ENCODE measurements around the gene WDR6. TPM values are rescaled to one million over a fixed set of nuclear protein-coding genes. Genes with fewer than 3 reads are reported as not detected.
A peak's percentile ranks its signal among the peaks of the same experiment; 100 is the strongest.

The WDR6 gene
- total RNA-seq, 2 experiments from 2014 or later = 135 to 148 TPM

DNA sequence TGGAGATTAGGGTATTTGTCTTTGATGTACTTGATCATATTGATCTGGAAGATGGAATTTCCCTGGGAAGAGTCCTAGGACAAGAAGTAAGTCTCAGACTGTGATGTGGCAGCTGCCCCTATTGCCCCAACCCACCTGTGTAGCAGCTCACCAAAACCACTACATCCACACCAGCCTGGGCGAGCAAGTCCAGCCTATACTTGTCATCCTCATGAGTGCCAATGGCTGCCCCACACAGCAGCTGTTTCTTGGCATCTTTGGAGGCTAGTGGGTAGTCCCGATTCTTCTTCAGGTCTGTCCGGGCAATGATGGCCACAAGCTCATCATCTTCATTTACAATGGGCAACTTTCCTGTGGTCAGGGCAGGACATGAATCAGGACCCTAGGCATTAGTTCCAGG is 19.3 kb downstream of the WDR6 start:
- H3K4me1 Mint-ChIP-seq = peaks cover 65% of the 10 kb centered on the region
- H3K27ac Mint-ChIP-seq = peak overlapping the region; percentile 26
- no peak overlapping the region for H3K4me3 Mint-ChIP-seq
- no peak for DNase-seq
- CTCF ChIA-PET = interaction anchor here (0.9 to 1.3 kb wide), 2 partner anchors 9 to 20 kb away, joined by 3 read pairs; partner anchors contain the start of gene WDR6
- H3K9me3 Mint-ChIP-seq = no peaks in the 10 kb centered on the region
- H3K27me3 Mint-ChIP-seq = no peaks in the 10 kb centered on the region
- peaks cover 69% of the 10 kb centered on the region for H3K36me3 Mint-ChIP-seq (ENCODE audit: low read depth)
- POLR2A ChIA-PET = interaction anchor here (0.7 to 15.9 kb wide), 3 partner anchors 9 to 38 kb away, joined by 4 to 309 read pairs (median 190); partner anchors contain the start of genes DALRD3, P4HTM and WDR6

- no peaks in the 10 kb centered on the region for H3K9me3 Mint-ChIP-seq
- H3K4me1 Mint-ChIP-seq = peaks cover 62% of the 10 kb centered on the region
- DNase-seq = no peak
- peaks cover 79% of the 10 kb centered on the region for H3K36me3 Mint-ChIP-seq (ENCODE audit: low read depth)
- no peaks in the 10 kb centered on the region for H3K27me3 Mint-ChIP-seq
- peak overlapping the region; percentile 84 for H3K4me3 Mint-ChIP-seq
- H3K27ac Mint-ChIP-seq = peak overlapping the region; percentile 86
- CTCF ChIA-PET = interaction anchor here (2.2 kb wide), 1 partner anchor 40 kb away, joined by 12 read pairs; no protein-coding TSS in a partner anchor
- POLR2A ChIA-PET = interaction anchor here (2.3 to 12.4 kb wide), 4 partner anchors 9 to 66 kb away, joined by 35 to 309 read pairs (median 45); partner anchors contain the start of genes DALRD3, QRICH1 and WDR6
Measured at GRCh38 chr3:49027634-49028033, 20.4 kb downstream of the WDR6 start.

GRCh38 chr3:49028298-49028672 is 21.1 kb downstream of the WDR6 start:
- no peaks in the 10 kb centered on the region for H3K9me3 Mint-ChIP-seq
- DNase-seq = no peak
- H3K4me3 Mint-ChIP-seq = peak overlapping the region; percentile 84
- H3K27ac Mint-ChIP-seq = peak overlapping the region; percentile 86
- H3K36me3 Mint-ChIP-seq (ENCODE audit: low read depth) = peaks cover 80% of the 10 kb centered on the region
- ChIA-PET CTCF (interaction anchor here (0.9 to 2.2 kb wide), 3 partner anchors 15 to 40 kb away, joined by 3 to 13 read pairs (median 12); partner anchors contain the start of gene WDR6), POLR2A (interaction anchor here (1.2 to 3.0 kb wide), 6 partner anchors 9 to 65 kb away, joined by 3 to 55 read pairs (median 22); partner anchors contain the start of genes DALRD3, QRICH1 and WDR6)
- H3K4me1 Mint-ChIP-seq = peaks cover 56% of the 10 kb centered on the region
- no peaks in the 10 kb centered on the region for H3K27me3 Mint-ChIP-seq

GRCh38 chr3:49028673-49029562 is 21.7 kb downstream of the WDR6 start, which contains the start of gene IMPDH2:
Gene IMPDH2 (minus strand): TSS chr3:49029398. CDS start chr3:49029350, 48 bp downstream.
- POLR2A ChIA-PET = interaction anchor here (0.6 to 3.0 kb wide), 19 partner anchors 10 to 384 kb away, joined by 3 to 55 read pairs (median 4); partner anchors contain the start of genes ARIH2, DALRD3, QRICH1 and USP19
- Mint-ChIP-seq H3K9me3 (no peaks in the 10 kb centered on the region), H3K4me3 (peak within 1 kb of the TSS; percentile 84), H3K27ac (peak within 1 kb of the TSS; percentile 86), H3K4me1 (peaks cover 50% of the 10 kb centered on the region), H3K36me3 (ENCODE audit: low read depth) (peaks cover 77% of the 10 kb centered on the region), H3K27me3 (no peaks in the 10 kb centered on the region)
- CTCF ChIA-PET = interaction anchor here (0.6 to 2.2 kb wide), 13 partner anchors 9 to 311 kb away, joined by 3 to 13 read pairs (median 4); partner anchors contain the start of genes DALRD3, P4HTM, QRICH1 and USP4
- peak; percentile 94 for DNase-seq

DNA sequence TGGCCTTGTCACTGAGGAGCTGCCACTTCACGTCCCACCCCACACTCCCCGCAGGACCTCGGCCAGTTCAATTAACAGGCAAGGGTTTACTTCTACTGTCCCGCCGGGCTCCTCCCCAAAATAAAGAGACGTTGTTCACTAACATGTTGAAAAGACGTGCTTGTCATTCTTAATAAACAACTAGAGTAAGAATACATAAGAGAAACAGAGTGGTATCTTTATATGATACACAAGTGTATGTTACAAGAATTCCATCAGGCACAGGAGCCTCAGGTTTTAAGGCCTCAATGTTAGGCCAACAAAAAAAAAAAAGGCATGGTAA is 22.3 kb downstream of the WDR6 start:
- Mint-ChIP-seq H3K4me1 (peaks cover 44% of the 10 kb centered on the region), H3K27me3 (no peaks in the 10 kb centered on the region), H3K27ac (peak overlapping the region; percentile 86), H3K4me3 (peak overlapping the region; percentile 84), H3K9me3 (no peaks in the 10 kb centered on the region), H3K36me3 (ENCODE audit: low read depth) (peaks cover 72% of the 10 kb centered on the region)
- DNase-seq = no peak
- CTCF ChIA-PET = interaction anchor here (0.6 to 2.2 kb wide), 11 partner anchors 10 to 311 kb away, joined by 3 to 13 read pairs (median 5); partner anchors contain the start of genes DALRD3, P4HTM, QRICH1 and USP4
- POLR2A ChIA-PET = interaction anchor here (0.6 to 3.0 kb wide), 18 partner anchors 11 to 384 kb away, joined by 3 to 55 read pairs (median 4); partner anchors contain the start of genes ARIH2, DALRD3, QRICH1 and USP19

- no peak for DNase-seq
- Mint-ChIP-seq H3K9me3 (no peaks in the 10 kb centered on the region), H3K4me3 (no peak overlapping the region), H3K27me3 (no peaks in the 10 kb centered on the region), H3K36me3 (ENCODE audit: low read depth) (peaks cover 70% of the 10 kb centered on the region), H3K27ac (peak overlapping the region; percentile 31), H3K4me1 (peaks cover 38% of the 10 kb centered on the region)
- CTCF ChIA-PET = no interaction called here
- POLR2A ChIA-PET = interaction anchor here (2.3 to 2.8 kb wide), 2 partner anchors 9 to 23 kb away, joined by 10 to 25 read pairs; partner anchors contain the start of genes NDUFAF3 and WDR6
Measured at GRCh38 chr3:49030321-49030720, 23.1 kb downstream of the WDR6 start.

GRCh38 chr3:49032646-49033304 is 25.6 kb downstream of the WDR6 start:
- H3K9me3 Mint-ChIP-seq = no peaks in the 10 kb centered on the region
- no peak overlapping the region for H3K27ac Mint-ChIP-seq
- ChIA-PET CTCF (interaction anchor here (0.6 to 1.4 kb wide), 3 partner anchors 11 to 396 kb away, joined by 3 to 8 read pairs (median 4); partner anchors contain the start of gene NDUFAF3), POLR2A (interaction anchor here (1.0 to 2.8 kb wide), 2 partner anchors 11 to 12 kb away, joined by 3 to 25 read pairs; partner anchors contain the start of gene NDUFAF3)
- H3K27me3 Mint-ChIP-seq = no peaks in the 10 kb centered on the region
- peaks cover 17% of the 10 kb centered on the region for H3K4me1 Mint-ChIP-seq
- no peak overlapping the region for H3K4me3 Mint-ChIP-seq
- peaks cover 56% of the 10 kb centered on the region for H3K36me3 Mint-ChIP-seq (ENCODE audit: low read depth)
- DNase-seq = no peak

DNA sequence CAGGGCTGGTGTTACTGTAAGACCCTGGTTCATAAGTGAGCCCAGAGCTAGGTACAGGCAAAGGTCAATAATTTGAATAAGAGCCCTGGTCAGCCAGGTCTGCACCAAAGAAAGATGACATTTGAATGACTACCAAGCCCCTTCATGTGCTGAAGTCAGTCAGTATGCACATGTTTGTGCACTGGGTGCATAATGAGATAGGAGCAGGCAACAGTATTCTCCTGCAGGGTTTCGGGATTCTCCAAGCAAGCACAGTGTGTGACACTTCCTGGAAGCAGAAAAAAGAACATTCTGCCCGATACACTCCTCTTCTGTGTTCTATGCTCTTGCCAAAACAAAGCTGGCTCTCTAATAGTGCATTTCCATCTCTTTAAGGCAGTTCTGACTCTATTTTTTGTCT is 27.5 kb downstream of the WDR6 start:
- ChIA-PET CTCF (interaction anchor here (1.2 kb wide), 1 partner anchor 27 kb away, joined by 3 read pairs; the partner anchor contains the start of gene WDR6), POLR2A (interaction anchor here (0.8 kb wide), 1 partner anchor 11 kb away, joined by 3 read pairs; no protein-coding TSS in a partner anchor)
- no peak for DNase-seq
- H3K36me3 Mint-ChIP-seq (ENCODE audit: low read depth) = peaks cover 44% of the 10 kb centered on the region
- no peak overlapping the region for H3K27ac Mint-ChIP-seq
- no peaks in the 10 kb centered on the region for H3K9me3 Mint-ChIP-seq
- H3K4me1 Mint-ChIP-seq = peaks cover under 1% of the 10 kb centered on the region
- H3K27me3 Mint-ChIP-seq = no peaks in the 10 kb centered on the region
- no peak overlapping the region for H3K4me3 Mint-ChIP-seq

GRCh38 chr3:49035281-49035680 is 28.1 kb downstream of the WDR6 start:
- H3K4me1 Mint-ChIP-seq = no peaks in the 10 kb centered on the region
- no peak overlapping the region for H3K4me3 Mint-ChIP-seq
- H3K27ac Mint-ChIP-seq = no peak overlapping the region
- no peak for DNase-seq
- ChIA-PET POLR2A (no interaction called here), CTCF (no interaction called here)
- peaks cover 44% of the 10 kb centered on the region for H3K36me3 Mint-ChIP-seq (ENCODE audit: low read depth)
- no peaks in the 10 kb centered on the region for H3K9me3 Mint-ChIP-seq
- no peaks in the 10 kb centered on the region for H3K27me3 Mint-ChIP-seq

DNA sequence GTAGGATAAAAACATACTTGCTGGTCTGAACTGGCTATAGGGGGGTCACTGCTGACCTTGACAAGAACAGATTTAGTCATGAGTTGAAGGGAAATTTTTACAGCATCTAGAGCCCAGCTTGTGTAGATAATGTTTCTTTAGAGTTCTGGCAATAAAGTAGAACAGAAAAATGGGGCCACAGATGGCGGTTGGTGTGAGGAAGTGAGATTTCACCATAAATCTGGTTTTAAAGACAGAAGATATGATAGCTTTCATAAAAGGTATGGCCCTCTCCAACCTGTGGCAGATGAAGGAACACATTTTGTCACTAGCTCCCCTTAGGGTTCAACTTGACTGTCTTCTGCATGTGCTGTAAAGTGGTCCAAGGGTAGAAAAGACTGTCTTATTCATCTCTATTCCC is 46.4 kb downstream of the WDR6 start:
- Mint-ChIP-seq H3K9me3 (no peaks in the 10 kb centered on the region), H3K27me3 (no peaks in the 10 kb centered on the region), H3K4me3 (no peak overlapping the region), H3K36me3 (ENCODE audit: low read depth) (peaks cover 56% of the 10 kb centered on the region), H3K27ac (no peak overlapping the region), H3K4me1 (no peaks in the 10 kb centered on the region)
- POLR2A ChIA-PET = interaction anchor here (1.2 kb wide), 1 partner anchor 24 kb away, joined by 3 read pairs; the partner anchor contains the start of gene IMPDH2
- CTCF ChIA-PET = no interaction called here
- DNase-seq = no peak

DNA sequence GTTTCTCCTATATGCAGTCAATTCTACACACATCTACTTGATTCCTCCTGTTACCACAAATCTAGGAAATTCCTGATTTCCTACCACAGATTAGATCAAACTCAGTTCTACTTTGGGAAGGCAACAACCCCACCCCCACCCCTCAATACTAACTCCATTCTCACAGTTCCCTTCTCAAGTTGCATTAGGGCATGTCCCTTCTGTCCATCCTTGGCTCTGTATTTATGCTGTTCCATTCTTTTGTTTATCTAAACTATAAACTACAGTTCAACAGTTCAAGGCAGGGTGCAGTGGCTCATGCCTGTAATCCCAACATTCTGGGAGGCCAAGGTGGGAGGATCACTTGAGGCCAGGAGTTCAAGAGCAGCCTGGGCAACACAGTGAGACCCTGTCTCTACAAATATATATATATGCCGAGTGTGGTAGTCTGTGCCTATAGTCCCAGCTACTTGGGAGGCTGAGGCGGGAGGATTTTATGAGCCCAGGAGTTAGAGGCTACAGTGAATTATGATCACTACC is 47.2 kb downstream of the WDR6 start:
- ChIA-PET POLR2A (interaction anchor here (1.2 kb wide), 1 partner anchor 25 kb away, joined by 3 read pairs; the partner anchor contains the start of gene IMPDH2), CTCF (no interaction called here)
- Mint-ChIP-seq H3K27me3 (no peaks in the 10 kb centered on the region), H3K36me3 (ENCODE audit: low read depth) (peaks cover 56% of the 10 kb centered on the region), H3K9me3 (no peaks in the 10 kb centered on the region), H3K4me3 (no peak overlapping the region), H3K4me1 (no peaks in the 10 kb centered on the region), H3K27ac (no peak overlapping the region)
- DNase-seq = no peak

- H3K27me3 Mint-ChIP-seq = no peaks in the 10 kb centered on the region
- POLR2A ChIA-PET = no interaction called here
- peaks cover 45% of the 10 kb centered on the region for H3K36me3 Mint-ChIP-seq (ENCODE audit: low read depth)
- no peak overlapping the region for H3K4me3 Mint-ChIP-seq
- no peaks in the 10 kb centered on the region for H3K4me1 Mint-ChIP-seq
- no peaks in the 10 kb centered on the region for H3K9me3 Mint-ChIP-seq
- CTCF ChIA-PET = no interaction called here
- no peak overlapping the region for H3K27ac Mint-ChIP-seq
- DNase-seq = no peak
Measured at GRCh38 chr3:49057268-49057667, 50.1 kb downstream of the WDR6 start.
